ELR (cell line): ENCODE results near the gene SSX7.
"Not testable (repeated sequence)": the region's sequence is repeated elsewhere in the genome, so short reads cannot be mapped to it uniquely, and the experiment has no call there.

Source experiments
- DNase-seq: peaks from one replicate; pipeline ENCODE4 v3.0.0-alpha.2; 2015; ENCODE audit warnings: low read depth

SSX7 gene, protein sequence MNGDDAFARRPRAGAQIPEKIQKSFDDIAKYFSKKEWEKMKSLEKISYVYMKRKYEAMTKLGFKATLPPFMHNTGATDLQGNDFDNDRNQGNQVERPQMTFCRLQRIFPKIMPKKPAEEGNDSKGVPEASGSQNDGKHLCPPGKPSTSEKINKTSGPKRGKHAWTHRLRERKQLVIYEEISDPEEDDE

GRCh38 chrX:52654800-52655199 is at the start of gene SSX7:
TSS of gene SSX7 (minus strand) at chrX:52654900. CDS start at chrX:52653472, 1,428 bp downstream.
- DNase-seq = not testable (repeated sequence)

DNA sequence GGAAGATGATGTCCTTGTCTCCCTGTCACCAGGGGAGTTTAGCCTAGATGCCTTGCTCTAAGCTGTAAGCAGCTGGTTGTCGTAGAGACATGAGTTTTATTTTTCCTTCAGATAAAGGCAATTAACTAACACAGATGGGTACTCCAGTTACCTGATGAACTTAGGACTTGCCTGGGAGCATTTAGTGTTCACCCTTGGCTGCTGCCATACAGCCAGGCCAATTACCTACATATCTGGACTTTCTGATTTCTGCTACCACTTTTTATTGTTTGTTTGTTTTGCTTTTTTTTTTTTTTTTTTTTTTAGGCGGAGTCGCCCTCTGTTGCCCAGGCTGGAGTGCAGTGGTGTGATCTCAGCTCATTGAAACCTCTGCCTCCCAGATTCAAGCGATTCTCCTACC is 37.3 kb upstream of the SSX7 start:
- DNase-seq = not testable (repeated sequence)

GRCh38 chrX:52662218-52662617 is 7.5 kb upstream of the SSX7 start:
- not testable (repeated sequence) for DNase-seq

DNA sequence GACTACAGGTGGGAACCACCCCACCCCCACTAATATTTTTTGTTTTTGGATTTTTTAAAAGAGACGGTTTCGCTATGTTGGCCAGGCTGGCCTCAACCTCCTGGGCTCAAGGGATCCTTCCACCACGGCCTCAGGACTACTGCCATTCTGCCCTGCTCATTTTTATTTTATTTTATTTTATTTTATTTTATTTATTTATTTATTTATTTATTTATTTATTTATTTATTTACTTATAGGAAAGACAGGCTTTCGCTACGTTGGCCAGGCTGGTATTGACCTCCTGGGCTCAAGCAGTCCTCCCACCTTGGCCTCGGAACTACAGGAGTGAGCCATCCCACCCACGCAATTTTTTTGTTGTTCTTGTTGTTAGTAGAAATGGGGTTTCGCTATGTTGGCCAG is 775 bp upstream of the SSX7 start:
- not testable (repeated sequence) for DNase-seq

GRCh38 chrX:52650676-52651075 is 4.0 kb downstream of the SSX7 start:
- not testable (repeated sequence) for DNase-seq

DNA sequence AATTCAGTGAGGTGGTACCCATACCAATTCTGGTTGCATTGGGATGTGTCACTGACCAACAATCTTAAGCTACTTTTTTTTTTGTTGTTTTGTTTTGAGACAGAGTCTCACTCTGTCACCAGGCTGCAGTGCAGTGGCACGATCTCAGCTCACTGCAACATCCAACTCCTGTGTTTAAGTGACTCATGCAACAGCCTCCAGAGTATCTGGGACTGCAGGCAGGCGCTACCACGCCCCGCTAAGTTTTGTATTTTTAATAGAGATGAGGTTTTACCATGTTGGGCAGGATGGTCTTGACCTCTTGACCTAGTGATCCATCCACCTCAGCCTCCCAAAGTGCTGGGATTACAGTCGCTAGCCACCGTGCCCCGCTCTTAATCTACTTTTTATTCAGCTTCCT is 5.7 kb downstream of the SSX7 start:
- not testable (repeated sequence) for DNase-seq

DNA sequence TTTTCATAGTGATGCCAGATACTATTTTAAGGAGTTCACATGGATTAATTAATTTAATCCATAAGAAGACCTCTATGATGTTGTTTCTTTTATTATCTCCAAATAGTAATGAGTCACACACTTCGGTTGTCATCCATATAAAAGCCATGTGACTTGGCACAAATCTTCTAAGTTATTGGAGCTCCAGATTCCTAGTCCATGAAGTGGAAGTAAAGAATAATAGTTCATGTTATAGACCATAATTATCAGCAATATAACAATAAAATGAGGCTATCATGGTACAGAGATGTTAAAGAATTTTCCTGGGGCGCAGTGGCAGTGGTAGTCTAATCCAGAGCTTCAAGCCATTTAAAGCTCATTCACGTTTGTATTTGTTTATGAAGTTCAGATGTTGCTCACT is 26.2 kb downstream of the SSX7 start:
- not testable (repeated sequence) for DNase-seq

GRCh38 chrX:52620661-52621060 is 34.0 kb downstream of the SSX7 start:
- not testable (repeated sequence) for DNase-seq

- DNase-seq = no peak
These were observed 45.7 kb downstream of the SSX7 start for GRCh38 chrX:52608961-52609360.

DNA sequence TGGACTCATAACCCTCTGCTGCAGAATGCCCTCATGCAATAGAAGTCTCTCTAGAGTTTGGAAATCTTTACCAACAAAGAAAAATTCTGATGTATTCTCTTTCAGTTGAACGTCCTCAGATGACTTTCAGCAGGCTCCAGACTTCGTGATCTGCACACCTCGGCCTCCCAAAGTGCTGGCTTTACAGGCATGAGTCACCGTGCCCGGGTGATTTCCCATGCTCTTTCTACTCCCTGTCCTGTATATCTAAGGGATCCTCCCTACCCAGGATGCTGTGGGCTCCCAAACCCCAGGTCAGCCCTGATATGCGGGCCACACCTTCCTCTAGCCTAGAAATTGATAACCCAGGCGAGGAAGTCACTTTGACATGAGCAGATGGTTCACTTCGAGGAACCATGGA is 51.5 kb downstream of the SSX7 start:
- DNase-seq = not testable (repeated sequence)

- DNase-seq = no peak
These were observed 55.8 kb downstream of the SSX7 start for GRCh38 chrX:52598886-52599285.

DNA sequence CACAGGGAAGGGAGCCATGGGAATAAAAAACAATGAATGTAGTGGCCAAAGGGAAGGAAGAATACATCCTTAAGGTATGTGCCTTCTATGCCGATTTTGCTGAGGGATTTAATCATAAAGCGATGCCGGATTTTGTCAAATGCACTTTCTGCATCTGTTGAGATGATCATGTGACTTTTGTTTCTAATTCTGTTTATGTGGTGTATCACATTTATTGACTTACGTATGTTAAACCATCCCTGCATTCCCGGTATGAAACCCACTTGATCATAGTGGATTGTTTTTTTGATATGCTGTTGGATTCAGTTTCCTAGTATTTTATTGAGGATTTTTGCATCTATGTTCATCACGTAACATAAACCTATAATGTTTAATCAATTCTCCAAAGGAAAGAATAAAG is 60.0 kb downstream of the SSX7 start:
- DNase-seq = no peak
